Stimulated activated naive B cell treated with anti-CD40 and anti-IgM and Interleukin-4, amounts not matched to agents 10 μg/mL and 1 μg/mL and 100 μg/mL, for 72 hours (primary cell): ENCODE data around the gene ARPC2.
"Not testable (repeated sequence)": the region's sequence is repeated elsewhere in the genome, so short reads cannot be mapped to it uniquely, and the experiment has no call there.

ENCODE experiments used
- ATAC-seq, 2 donors: fragments of 150-1000 bp; cut with Tn5 transposase; replicated peaks; 2 replicates each; pipeline ENCODE4 v1.10.0; 2021; ENCODE audit warnings: moderate library complexity in 1 of 2
- DNase-seq: peaks from one replicate; pipeline ENCODE4 v3.0.0; 2021
- H3K27ac Mint-ChIP-seq: one replicate; pipeline ENCODE4 v1.8.0; 2022; ENCODE audit warnings: mild to moderate bottlenecking, mixed read lengths
- H3K27me3 Mint-ChIP-seq, 2 donors: one replicate each; pipeline ENCODE4 v1.8.0; 2022; ENCODE audit warnings: mixed read lengths in 2 of 2
- H3K36me3 Mint-ChIP-seq, 2 donors: one replicate each; pipeline ENCODE4 v1.8.0; 2022; ENCODE audit warnings: mixed read lengths in 2 of 2, mild to moderate bottlenecking in 1 of 2
- H3K4me1 Mint-ChIP-seq, 2 donors: one replicate each; pipeline ENCODE4 v1.8.0; 2022; ENCODE audit warnings: mixed read lengths in 2 of 2, mild to moderate bottlenecking in 1 of 2
- H3K4me3 Mint-ChIP-seq, 2 donors: one replicate each; pipeline ENCODE4 v1.8.0; 2022; ENCODE audit warnings: mild to moderate bottlenecking in 2 of 2, mixed read lengths in 2 of 2, moderate library complexity in 1 of 2
- H3K9me3 Mint-ChIP-seq, 2 donors: one replicate each; pipeline ENCODE4 v1.8.0; 2022; ENCODE audit warnings: mixed read lengths in 2 of 2, mild to moderate bottlenecking in 1 of 2

ARPC2 gene

DNA sequence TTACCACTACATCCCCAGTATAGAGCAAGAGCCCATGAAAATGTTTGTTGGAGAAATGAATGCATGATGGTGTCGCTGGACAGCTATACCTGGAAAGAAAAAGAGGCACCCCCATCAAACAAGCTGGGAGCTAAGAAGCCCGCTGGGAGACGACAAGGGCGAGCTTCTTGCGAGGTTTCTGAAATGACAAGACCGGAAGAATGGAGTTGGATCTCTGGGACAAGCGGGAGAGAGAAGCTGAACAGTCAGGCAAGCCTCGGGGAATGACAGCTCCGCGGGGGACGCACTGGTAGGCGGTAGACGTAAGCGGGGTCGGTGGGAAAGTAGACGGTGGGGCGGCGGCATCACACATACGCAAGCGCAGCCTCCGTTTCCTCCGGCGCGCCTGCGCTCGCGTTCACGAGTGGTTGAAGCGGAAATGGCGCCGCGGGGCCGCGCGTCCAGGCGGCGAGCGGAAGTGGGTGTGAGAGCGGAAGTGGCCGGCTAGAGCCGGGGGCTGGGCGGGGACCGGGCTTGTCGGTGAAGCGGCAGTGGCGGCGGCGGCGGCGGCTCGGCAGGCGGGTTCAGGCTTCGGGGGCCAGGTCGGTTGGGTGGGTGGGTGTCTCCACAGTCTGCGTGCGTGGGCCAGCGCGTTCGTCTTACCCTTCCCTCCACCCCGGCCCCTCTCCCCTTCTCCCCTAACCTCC is at the start of gene ARPC2:
Gene ARPC2, plus strand, starts transcription at position 516 of the 686 bp plus-strand sequence. CDS start 282 bp downstream, outside the sequence.
- peaks cover 0 to 2% of the 10 kb centered on the region in 2 donors for H3K9me3 Mint-ChIP-seq
- H3K36me3 Mint-ChIP-seq: peaks cover 45 to 47% of the 10 kb centered on the region in 2 donors
- H3K4me1 Mint-ChIP-seq: peaks cover 27 to 64% of the 10 kb centered on the region in 2 donors
- no peaks in the 10 kb centered on the region for H3K27me3 Mint-ChIP-seq
- ATAC-seq (peak; percentile 54 to 67), DNase-seq (peak; percentile 96)
- H3K27ac Mint-ChIP-seq: peak within 1 kb of the TSS; percentile 100
- H3K4me3 Mint-ChIP-seq: peak within 1 kb of the TSS; percentile 94 to 97

DNA sequence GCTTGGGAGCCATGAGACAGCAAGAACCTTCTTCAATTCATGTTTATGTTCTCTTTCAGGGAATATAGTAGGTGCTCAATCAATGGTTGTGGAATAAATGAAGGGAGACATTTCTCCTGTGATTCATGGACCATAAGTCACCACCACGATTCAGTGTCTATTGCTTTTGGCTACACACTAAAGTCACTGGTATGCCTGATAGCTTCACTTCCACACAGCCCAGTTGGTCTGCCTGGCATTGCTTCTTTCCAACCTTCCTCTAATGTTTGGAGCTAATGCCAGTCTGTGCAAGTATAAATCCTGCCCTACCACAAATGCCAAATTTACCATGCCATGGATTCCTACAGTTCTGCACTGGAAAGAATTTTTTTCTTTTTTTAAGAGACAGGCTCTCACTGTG is 49.0 kb upstream of the ARPC2 start:
- Mint-ChIP-seq H3K4me1 (peaks cover 15 to 19% of the 10 kb centered on the region in 2 donors), H3K9me3 (peaks cover 0 to 1% of the 10 kb centered on the region in 2 donors), H3K27ac (no peak overlapping the region), H3K36me3 (no peaks in the 10 kb centered on the region), H3K27me3 (peaks cover 27 to 40% of the 10 kb centered on the region in 2 donors), H3K4me3 (no peak overlapping the region)
- no peak for ATAC-seq
- DNase-seq: no peak

DNA sequence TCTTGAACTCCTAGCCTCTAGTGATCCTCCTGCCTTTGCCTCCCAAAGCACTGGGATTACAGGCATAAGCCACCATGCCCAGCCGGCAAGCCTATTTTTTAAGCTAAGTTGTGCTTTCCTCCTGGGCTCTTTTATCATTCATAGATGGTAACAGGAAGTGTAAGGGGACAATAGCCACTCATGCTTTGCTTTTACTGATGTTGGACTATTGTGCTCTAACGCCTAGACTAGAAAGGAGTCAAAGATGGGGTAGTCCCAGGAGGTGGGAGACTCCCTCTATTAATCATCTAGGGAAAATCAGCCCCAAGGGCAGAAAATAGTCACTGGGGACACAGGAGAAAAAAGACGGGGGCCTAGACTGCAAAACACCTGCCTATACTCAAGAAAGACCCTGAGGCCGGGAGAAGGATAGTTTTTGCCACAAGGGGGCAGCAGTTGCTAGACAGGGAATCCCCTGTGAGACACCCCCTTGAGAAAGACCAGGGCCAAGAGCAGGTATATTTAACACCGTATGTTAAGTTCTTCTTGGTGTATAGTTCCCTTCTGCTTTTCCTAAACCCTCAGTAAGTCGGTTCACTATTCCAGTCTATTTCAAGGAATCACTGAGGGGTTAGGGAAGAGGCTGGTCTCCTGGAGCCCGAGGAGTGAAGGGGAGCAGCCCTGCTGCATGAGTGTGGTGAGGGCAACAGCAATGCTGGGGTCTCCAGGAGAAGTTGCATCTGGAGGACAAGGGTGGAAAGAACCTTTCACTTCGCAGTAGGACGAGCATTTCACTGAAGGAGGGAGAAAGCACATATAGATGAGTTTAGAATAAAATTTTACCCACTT is 48.1 kb upstream of the ARPC2 start:
- Mint-ChIP-seq H3K27ac (no peak overlapping the region), H3K36me3 (no peaks in the 10 kb centered on the region), H3K9me3 (peaks cover 0 to 1% of the 10 kb centered on the region in 2 donors), H3K4me3 (no peak overlapping the region), H3K27me3 (peaks cover 21 to 33% of the 10 kb centered on the region in 2 donors), H3K4me1 (peaks cover 15 to 19% of the 10 kb centered on the region in 2 donors)
- DNase-seq: peak; percentile 40
- peak; percentile 89 to 90 for ATAC-seq

DNA sequence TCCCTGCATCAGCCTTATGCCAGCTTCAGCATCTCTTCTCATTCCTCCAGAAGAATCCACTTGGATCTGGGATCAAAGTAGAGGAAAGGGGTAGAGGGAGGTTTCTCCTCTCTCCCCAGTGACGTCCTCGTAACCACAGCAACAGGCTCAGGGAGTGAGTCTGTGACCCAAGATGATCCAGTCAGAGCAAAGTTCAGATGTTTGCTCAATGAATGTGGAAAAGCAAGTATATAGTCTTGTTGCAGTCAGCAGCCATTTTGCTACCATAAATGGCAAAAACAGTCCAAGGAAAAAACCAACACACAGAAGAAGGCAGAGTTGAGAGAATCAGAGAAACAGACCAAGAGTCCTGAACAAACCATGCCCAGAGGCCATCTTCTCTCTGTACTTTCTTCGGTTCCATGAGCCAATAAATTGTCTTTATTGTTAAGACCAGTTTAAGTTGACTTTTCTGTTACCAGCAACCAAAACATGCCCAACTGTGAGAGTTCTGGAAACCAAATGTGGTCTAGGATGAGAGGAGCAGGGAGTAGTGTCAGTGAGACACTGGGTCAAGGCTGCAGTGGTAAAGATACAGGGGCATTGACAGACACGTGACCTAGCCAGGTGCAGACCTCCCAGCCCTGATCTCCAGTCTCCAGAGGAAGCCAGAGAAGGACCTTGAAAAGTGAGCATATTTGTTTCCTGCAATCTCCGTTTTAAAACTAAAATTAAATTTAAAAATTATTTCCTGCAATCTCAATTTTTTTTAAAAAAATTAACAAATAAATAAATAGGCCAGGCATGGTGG is 47.0 kb upstream of the ARPC2 start:
- Mint-ChIP-seq H3K9me3 (peaks cover 0 to 1% of the 10 kb centered on the region in 2 donors), H3K27ac (no peak overlapping the region), H3K4me3 (no peak overlapping the region), H3K4me1 (peaks cover 15 to 19% of the 10 kb centered on the region in 2 donors), H3K27me3 (peaks cover 11 to 23% of the 10 kb centered on the region in 2 donors), H3K36me3 (no peaks in the 10 kb centered on the region)
- ATAC-seq (no peak), DNase-seq (no peak)

DNA sequence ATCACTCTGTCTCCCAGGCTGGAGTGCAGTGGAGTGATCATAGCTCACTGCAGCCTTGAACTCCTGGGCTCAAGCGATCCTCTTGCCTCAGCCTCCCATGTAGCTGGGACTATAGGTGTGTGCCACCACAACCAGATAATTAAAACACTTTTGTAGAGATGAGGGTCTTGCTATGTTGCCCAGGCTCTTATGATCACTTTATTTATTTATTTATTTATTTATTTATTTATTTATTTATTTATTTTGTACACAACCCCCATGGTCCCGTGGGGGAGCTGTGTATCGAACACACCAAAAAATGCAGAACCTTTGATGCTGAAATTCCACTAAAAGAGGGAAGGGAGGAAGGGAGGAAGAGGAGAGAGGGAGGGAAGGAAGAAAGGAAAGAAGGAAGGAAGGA is 45.2 kb upstream of the ARPC2 start:
- not testable (repeated sequence) for H3K27ac Mint-ChIP-seq, H3K36me3 Mint-ChIP-seq, H3K9me3 Mint-ChIP-seq, DNase-seq, H3K4me3 Mint-ChIP-seq, ATAC-seq
- peaks cover 11 to 15% of the 10 kb centered on the region in 2 donors for H3K4me1 Mint-ChIP-seq
- peaks cover 11 to 23% of the 10 kb centered on the region in 2 donors for H3K27me3 Mint-ChIP-seq

DNA sequence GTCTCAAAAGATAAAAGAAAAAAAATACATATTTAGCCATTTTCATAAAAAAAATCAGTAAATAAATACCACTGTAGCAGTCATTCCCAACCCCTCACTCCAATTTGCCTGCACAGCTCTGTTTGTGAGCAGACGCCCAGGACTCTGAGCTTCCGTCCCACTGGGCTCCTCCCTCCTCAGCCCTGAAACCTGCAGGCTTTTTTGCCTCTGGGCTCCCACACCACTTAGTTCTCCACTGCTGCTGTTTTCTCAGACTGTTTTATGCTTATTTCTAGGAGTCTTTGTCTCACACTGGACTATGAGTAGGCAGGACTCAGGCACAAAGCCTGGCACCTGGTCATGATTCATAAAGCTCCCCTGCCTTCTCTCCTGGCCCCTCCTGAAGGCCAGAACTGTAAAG is 44.1 kb upstream of the ARPC2 start:
- peaks cover 7 to 8% of the 10 kb centered on the region in 2 donors for H3K4me1 Mint-ChIP-seq
- H3K4me3 Mint-ChIP-seq: no peak overlapping the region
- no peaks in the 10 kb centered on the region for H3K9me3 Mint-ChIP-seq
- DNase-seq: no peak
- H3K36me3 Mint-ChIP-seq: no peaks in the 10 kb centered on the region
- H3K27ac Mint-ChIP-seq: no peak overlapping the region
- no peak for ATAC-seq
- H3K27me3 Mint-ChIP-seq: peaks cover 11 to 23% of the 10 kb centered on the region in 2 donors

DNA sequence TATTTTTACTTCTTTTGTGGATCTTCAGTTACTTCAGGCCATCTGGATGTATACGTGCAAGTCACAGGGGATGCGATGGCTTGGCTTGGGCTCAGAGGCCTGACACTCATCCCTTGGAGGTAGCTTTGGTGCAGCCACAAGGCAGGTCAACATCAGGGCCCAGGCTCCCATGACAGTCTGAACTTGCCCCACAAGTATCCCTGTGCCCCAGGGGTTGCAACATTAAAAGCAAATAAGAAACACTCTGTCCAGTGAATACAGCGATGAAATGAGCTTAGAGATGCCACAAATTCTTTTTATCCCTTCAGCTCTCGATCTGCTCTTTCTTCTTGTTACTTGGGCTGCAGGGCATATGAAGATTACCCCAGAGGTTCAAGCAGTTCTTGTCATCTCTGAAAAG is 37.2 kb upstream of the ARPC2 start:
- H3K4me1 Mint-ChIP-seq: no peaks in the 10 kb centered on the region
- no peak overlapping the region for H3K4me3 Mint-ChIP-seq
- DNase-seq (no peak), ATAC-seq (no peak)
- no peaks in the 10 kb centered on the region for H3K9me3 Mint-ChIP-seq
- no peaks in the 10 kb centered on the region for H3K36me3 Mint-ChIP-seq
- peaks cover 8 to 10% of the 10 kb centered on the region in 2 donors for H3K27me3 Mint-ChIP-seq
- H3K27ac Mint-ChIP-seq: no peak overlapping the region

DNA sequence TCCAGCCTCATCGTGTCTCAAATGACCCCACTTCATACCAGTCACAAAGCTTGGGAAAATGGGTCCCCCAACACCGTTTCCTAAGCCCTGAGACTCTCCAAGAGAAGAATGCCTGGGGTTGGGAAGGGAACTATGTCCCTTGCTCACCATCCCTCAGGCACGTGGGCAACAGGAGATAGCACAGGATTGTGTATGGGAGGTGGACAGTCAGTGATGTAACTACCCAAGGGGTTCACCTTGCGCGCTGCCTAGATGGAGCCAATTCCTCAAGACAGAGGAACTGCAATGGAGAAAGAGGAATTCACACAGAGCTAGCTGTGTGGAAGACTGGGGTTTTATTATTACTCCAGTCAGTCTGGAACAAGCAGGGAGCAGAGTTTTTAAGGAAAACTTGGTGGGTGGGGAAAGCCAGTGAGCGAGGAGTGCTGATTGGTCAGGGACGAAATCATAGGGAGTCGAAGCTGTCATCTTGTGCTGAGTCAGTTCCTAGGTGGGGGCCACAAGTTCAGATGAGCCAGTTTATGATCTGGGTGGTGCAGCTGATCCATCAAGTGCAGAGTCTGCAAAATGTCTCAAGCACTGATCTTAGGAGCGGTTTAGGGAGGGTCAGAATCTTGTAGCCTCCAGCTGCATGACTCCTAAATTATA is 36.4 kb upstream of the ARPC2 start:
- Mint-ChIP-seq H3K9me3 (no peaks in the 10 kb centered on the region), H3K27me3 (peaks cover 8 to 10% of the 10 kb centered on the region in 2 donors), H3K27ac (no peak overlapping the region), H3K4me3 (no peak overlapping the region), H3K4me1 (no peaks in the 10 kb centered on the region), H3K36me3 (no peaks in the 10 kb centered on the region)
- ATAC-seq: no peak
- no peak for DNase-seq

DNA sequence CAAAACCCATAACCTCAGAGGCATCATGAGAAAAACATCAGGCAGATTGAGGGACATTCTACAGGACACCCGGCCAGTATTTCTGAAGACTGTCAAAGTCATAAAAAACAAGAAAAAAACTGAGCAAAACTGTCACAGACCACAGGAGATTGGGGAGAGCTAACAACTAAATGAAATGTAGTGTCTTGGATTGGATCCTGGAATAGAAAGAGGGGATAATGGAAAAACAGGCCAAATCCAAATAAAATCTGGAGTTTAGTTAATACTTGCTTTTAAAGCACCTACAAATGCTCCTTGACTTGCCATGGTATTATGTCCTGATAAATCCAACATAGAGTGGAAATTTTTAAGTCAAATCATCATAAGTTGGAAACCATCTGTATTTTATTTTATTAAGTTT is 32.7 kb upstream of the ARPC2 start:
- peaks cover 5 to 8% of the 10 kb centered on the region in 2 donors for H3K4me1 Mint-ChIP-seq
- no peaks in the 10 kb centered on the region for H3K9me3 Mint-ChIP-seq
- no peak overlapping the region for H3K27ac Mint-ChIP-seq
- ATAC-seq (no peak), DNase-seq (no peak)
- no peak overlapping the region for H3K4me3 Mint-ChIP-seq
- no peaks in the 10 kb centered on the region for H3K36me3 Mint-ChIP-seq
- H3K27me3 Mint-ChIP-seq: peaks cover 0 to 4% of the 10 kb centered on the region in 2 donors

DNA sequence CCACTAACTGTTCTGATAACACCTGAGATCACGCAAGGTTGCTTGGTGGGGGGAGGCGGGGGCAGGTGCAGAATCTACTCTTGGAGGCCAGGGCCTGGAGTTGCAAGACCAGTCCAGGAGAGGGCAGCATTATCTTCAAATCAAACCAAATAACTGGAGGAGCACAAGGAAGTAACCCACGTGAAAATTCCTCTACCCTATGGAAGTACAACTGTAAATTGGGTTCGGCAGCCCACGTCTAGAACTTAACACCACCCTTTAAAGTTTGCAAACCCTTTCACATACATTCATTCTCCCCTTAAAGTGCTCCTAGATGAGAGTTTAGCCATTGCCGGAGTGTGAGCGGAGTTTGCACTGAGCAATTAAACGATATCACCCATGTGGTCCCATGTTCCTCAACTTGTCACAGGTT is 30.6 kb upstream of the ARPC2 start:
- Mint-ChIP-seq H3K27ac (no peak overlapping the region), H3K4me1 (peaks cover 5 to 8% of the 10 kb centered on the region in 2 donors), H3K36me3 (no peaks in the 10 kb centered on the region), H3K27me3 (peaks cover 0 to 4% of the 10 kb centered on the region in 2 donors), H3K4me3 (no peak overlapping the region), H3K9me3 (no peaks in the 10 kb centered on the region)
- DNase-seq (peak; percentile 36), ATAC-seq (peak; percentile 91 to 94)

DNA sequence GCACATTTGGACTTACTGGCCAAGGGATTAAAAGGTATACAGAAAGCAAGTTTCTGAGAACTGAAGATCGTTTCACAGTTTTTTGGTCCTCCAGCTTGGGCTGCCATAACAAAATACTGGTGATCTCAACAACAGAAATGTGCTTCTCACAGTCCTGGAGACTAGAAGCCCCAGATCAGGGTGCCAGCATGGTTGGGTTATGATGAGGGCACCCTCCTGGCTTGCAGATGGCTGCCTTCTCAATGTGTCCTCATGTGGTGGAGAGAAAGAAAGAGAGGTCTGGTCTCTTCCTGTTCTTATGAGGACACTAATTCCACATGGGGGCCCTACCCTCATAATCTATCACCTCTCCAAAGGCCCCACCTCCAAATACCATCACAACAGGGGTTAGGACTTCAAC is 30.1 kb upstream of the ARPC2 start:
- no peak for ATAC-seq
- no peak overlapping the region for H3K27ac Mint-ChIP-seq
- no peaks in the 10 kb centered on the region for H3K36me3 Mint-ChIP-seq
- H3K4me1 Mint-ChIP-seq: peaks cover 5 to 8% of the 10 kb centered on the region in 2 donors
- DNase-seq: no peak
- no peaks in the 10 kb centered on the region for H3K9me3 Mint-ChIP-seq
- peaks cover 0 to 4% of the 10 kb centered on the region in 2 donors for H3K27me3 Mint-ChIP-seq
- H3K4me3 Mint-ChIP-seq: no peak overlapping the region

DNA sequence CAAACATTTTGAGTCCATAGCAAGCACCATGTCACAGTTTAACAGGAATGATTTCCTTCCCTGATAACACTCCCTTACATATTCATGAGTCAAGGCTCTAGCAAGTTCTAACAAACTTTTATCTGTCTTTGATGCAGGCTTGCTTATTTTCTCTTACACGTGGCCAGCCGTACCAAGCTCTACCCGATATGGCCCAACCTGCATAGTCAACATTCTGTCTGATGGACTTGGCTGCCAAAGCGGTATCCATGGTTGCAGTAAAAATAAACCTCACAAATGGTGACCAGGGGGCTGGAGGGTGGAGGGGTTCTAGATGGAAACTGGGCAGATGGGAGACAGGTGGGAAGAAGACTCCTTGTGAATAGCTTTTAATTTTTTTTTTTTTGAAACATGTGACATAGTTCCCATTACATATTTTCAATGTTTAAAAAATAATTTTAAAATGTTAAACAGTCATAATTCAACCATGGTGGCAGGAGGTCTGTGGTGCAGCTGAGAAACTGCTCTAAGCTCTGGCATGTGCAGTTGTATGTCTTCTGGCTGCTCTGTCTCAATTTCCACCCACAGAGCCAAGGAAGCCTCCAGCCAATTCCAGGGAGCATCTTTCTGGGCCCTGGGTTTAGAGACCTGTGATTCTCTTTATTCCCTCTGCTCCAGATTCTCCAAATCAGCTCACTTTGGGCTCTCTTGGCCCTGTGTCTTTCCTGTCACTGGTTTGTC is 29.5 kb upstream of the ARPC2 start:
- Mint-ChIP-seq H3K27me3 (peaks cover 0 to 4% of the 10 kb centered on the region in 2 donors), H3K9me3 (no peaks in the 10 kb centered on the region), H3K4me3 (no peak overlapping the region), H3K4me1 (peaks cover 7 to 8% of the 10 kb centered on the region in 2 donors), H3K27ac (no peak overlapping the region), H3K36me3 (no peaks in the 10 kb centered on the region)
- ATAC-seq: no peak
- no peak for DNase-seq

DNA sequence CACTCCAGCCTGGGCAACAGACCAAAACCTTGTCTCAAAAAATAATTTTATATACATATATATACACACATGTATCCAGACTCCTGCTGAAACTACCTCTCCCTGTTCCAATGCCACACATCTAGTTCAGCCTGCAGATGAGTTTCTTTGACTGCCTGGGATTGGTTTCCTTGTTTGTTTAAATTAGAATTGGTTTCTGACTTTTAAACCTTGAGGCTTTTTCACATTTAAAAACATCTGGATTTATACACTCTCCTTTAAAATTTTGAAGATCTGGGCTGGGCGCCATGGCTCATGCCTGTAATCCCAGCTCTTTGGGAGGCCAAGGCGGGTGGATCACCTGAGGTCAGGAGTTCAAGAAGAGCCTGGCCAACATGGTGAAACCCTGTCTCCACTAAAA is 28.5 kb upstream of the ARPC2 start:
- H3K4me1 Mint-ChIP-seq: peaks cover 7 to 8% of the 10 kb centered on the region in 2 donors
- DNase-seq (no peak), ATAC-seq (no peak)
- no peaks in the 10 kb centered on the region for H3K27me3 Mint-ChIP-seq
- no peaks in the 10 kb centered on the region for H3K36me3 Mint-ChIP-seq
- H3K4me3 Mint-ChIP-seq: no peak overlapping the region
- H3K27ac Mint-ChIP-seq: no peak overlapping the region
- H3K9me3 Mint-ChIP-seq: no peaks in the 10 kb centered on the region
